ENCODE results near the gene UNK. TPM values are rescaled to one million over a fixed set of nuclear protein-coding genes. Genes with fewer than 3 reads are reported as not detected.

Gene UNK
- total and polyA plus RNA-seq, 2 of the 13 experiments (the other 11 are each of a cell fraction or from before 2014, with no cell fraction given): 31.6 to 33.0 TPM

GRCh38 chr17:75754378-75755204 lies 30.0 kb upstream of the UNK start (continued):
- TF ChIP-seq JARID2 (CRISPR knock-in tag; IDR thresholded peaks at IDR 0.05; ENCODE audit: insufficient replicate concordance) (no peak), REXO4 (CRISPR knock-in tag; IDR thresholded peaks at IDR 0.05; ENCODE audit: borderline replicate concordance) (peak; percentile 89; the same call in 1 of the 2 replicates), ATRX (CRISPR knock-in tag; IDR thresholded peaks at IDR 0.05; ENCODE audit: borderline replicate concordance) (no peak; the same call in 1 of the 2 replicates), ZNF576 (CRISPR knock-in tag; IDR thresholded peaks at IDR 0.05) (no peak), ZNF350 (CRISPR knock-in tag; IDR thresholded peaks at IDR 0.05; ENCODE audit: borderline replicate concordance, low read depth) (0 out of 2 replicates have a peak, but pooled peaks have one; percentile 88), ZBTB20 (CRISPR knock-in tag; IDR thresholded peaks at IDR 0.05; ENCODE audit: borderline replicate concordance, low read depth) (peak; percentile 84; the same call in 1 of the 2 replicates), EZH2 (conservative IDR thresholded peaks at IDR 0.05; ENCODE audit: low read depth, low read length) (no peak), ZNF503 (CRISPR knock-in tag; IDR thresholded peaks at IDR 0.05) (0 out of 2 replicates have a peak, but pooled peaks have one; percentile 37), HNF4G (IDR thresholded peaks at IDR 0.05; ENCODE audit: borderline replicate concordance, low read depth, low read length) (peak; percentile 91), HNF4G (CRISPR knock-in tag; IDR thresholded peaks at IDR 0.05; ENCODE audit: borderline replicate concordance, low read depth) (peak; percentile 94), SOX13 (IDR thresholded peaks at IDR 0.05) (no peak), SOX13 (CRISPR knock-in tag; conservative IDR thresholded peaks at IDR 0.05 in 1 of 2, IDR thresholded peaks at IDR 0.05 in 1 of 2) (no peak; a peak in 1 of 4 replicates), TRIM24 (CRISPR knock-in tag; IDR thresholded peaks at IDR 0.05) (peak; percentile 68; the same call in 1 of the 2 replicates), ZNF768 (CRISPR knock-in tag; IDR thresholded peaks at IDR 0.05) (no peak), ZNF839 (CRISPR knock-in tag; IDR thresholded peaks at IDR 0.05; ENCODE audit: borderline replicate concordance) (no peak), ZNF674 (CRISPR knock-in tag; IDR thresholded peaks at IDR 0.05; ENCODE audit: low read depth) (peak; percentile 74; the same call in 1 of the 2 replicates), ZNF276 (CRISPR knock-in tag; IDR thresholded peaks at IDR 0.05; ENCODE audit: low read depth) (peak; percentile 88), RARG (CRISPR knock-in tag; IDR thresholded peaks at IDR 0.05; ENCODE audit: low read depth) (no peak), ZNF10 (CRISPR knock-in tag; IDR thresholded peaks at IDR 0.05; ENCODE audit: borderline replicate concordance, low read depth) (no peak; the same call in 1 of the 2 replicates), ETS1 (CRISPR knock-in tag; IDR thresholded peaks at IDR 0.05) (no peak), GLI4 (CRISPR knock-in tag; IDR thresholded peaks at IDR 0.05; ENCODE audit: borderline replicate concordance) (no peak; the same call in 1 of the 2 replicates)
- TF ChIP-seq, protein P1, sequence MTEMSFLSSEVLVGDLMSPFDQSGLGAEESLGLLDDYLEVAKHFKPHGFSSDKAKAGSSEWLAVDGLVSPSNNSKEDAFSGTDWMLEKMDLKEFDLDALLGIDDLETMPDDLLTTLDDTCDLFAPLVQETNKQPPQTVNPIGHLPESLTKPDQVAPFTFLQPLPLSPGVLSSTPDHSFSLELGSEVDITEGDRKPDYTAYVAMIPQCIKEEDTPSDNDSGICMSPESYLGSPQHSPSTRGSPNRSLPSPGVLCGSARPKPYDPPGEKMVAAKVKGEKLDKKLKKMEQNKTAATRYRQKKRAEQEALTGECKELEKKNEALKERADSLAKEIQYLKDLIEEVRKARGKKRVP (CRISPR knock-in tag; IDR thresholded peaks at IDR 0.05): no peak

All from HepG2 (cell line).